HepG2 (cell line): ENCODE measurements around the gene DELE1. TPM values are rescaled to one million over a fixed set of nuclear protein-coding genes. Genes with fewer than 3 reads are reported as not detected.
A peak's percentile ranks its signal among the peaks of the same experiment; 100 is the strongest.

Experiments used
- CEBPG ChIP-seq: IDR thresholded peaks from 2 replicates; pipeline ENCODE4 v1.6.1; 2016
- ELF1 ChIP-seq: sonication (generic); formaldehyde crosslinking; IDR thresholded peaks from 2 replicates; pipeline ENCODE4 v1.4.0; 2020; ENCODE audit warnings: missing genetic modification reagents
- HES4 ChIP-seq: sonication (generic); formaldehyde crosslinking; IDR thresholded peaks from 2 replicates; pipeline ENCODE4 v1.9.0; 2021; ENCODE audit warnings: mild to moderate bottlenecking, missing genetic modification reagents, borderline replicate concordance
- HOXA7 ChIP-seq: sonication (generic); formaldehyde crosslinking; IDR thresholded peaks from 2 replicates; pipeline ENCODE4 v1.8.1; 2022; ENCODE audit warnings: mild to moderate bottlenecking, missing genetic modification reagents, moderate library complexity
- KAT2B ChIP-seq: fragments of 150-350 bp; IDR thresholded peaks from 2 replicates; pipeline ENCODE4 v1.6.1; 2014; ENCODE audit warnings: low read depth, low read length, borderline replicate concordance
- NFKBIZ ChIP-seq: IDR thresholded peaks from 2 replicates; pipeline ENCODE4 v1.6.1; 2018; ENCODE audit warnings: missing genetic modification reagents, missing compliant biosample characterization
- PITX1 ChIP-seq: sonication (generic); formaldehyde crosslinking; IDR thresholded peaks from 2 replicates; pipeline ENCODE4 v1.5.1; 2020; ENCODE audit warnings: mild to moderate bottlenecking, missing genetic modification reagents
- SRF ChIP-seq: IDR thresholded peaks from 2 replicates; pipeline ENCODE4 v1.6.1; 2011; ENCODE audit warnings: mild to moderate bottlenecking, low read depth, low read length, moderate library complexity
- TERF1 ChIP-seq: sonication (generic); formaldehyde crosslinking; IDR thresholded peaks from 2 replicates; pipeline ENCODE4 v1.8.0; 2022; ENCODE audit warnings: mild to moderate bottlenecking, missing genetic modification reagents, moderate library complexity
- TIGD3 ChIP-seq: sonication (generic); formaldehyde crosslinking; IDR thresholded peaks from 2 replicates; pipeline ENCODE4 v1.5.1; 2020; ENCODE audit warnings: mild to moderate bottlenecking, missing genetic modification reagents, borderline replicate concordance
- ZNF510 ChIP-seq: sonication (generic); formaldehyde crosslinking; IDR thresholded peaks from 2 replicates; pipeline ENCODE4 v1.4.0; 2020; ENCODE audit warnings: low read depth, mild to moderate bottlenecking, missing genetic modification reagents
- ZNF562 ChIP-seq: sonication (generic); formaldehyde crosslinking; IDR thresholded peaks from 2 replicates; pipeline ENCODE4 v1.8.0; 2022; ENCODE audit warnings: missing genetic modification reagents, borderline replicate concordance
- ZNF589 ChIP-seq: sonication (generic); formaldehyde crosslinking; conservative IDR thresholded peaks from 2 replicates; pipeline ENCODE4 v1.8.0; 2022; ENCODE audit warnings: mild to moderate bottlenecking, moderate library complexity, missing genetic modification reagents
- ZUFSP ChIP-seq: sonication (generic); formaldehyde crosslinking; IDR thresholded peaks from 2 replicates; pipeline ENCODE4 v1.9.0; 2021; ENCODE audit warnings: missing genetic modification reagents, mild to moderate bottlenecking, borderline replicate concordance
- polyA plus RNA-seq, 8 experiments: library from polyadenylated mRNA; depleted of rRNA in 3 of 8; stranded (reverse) in 7 of 8; unstranded in 1 of 8; fragments of >200 nt; fragmentation: Illumina TruSeq in 4 of 8; extraction: Trizol in 4 of 8; gene quantifications; 2 replicates each; pipeline versions ENCODE4 v1.2.1 to v1.2.3, GENCODE V29; 2011 to 2016; ENCODE audit warnings: low read depth in 4 of 8, missing spikeins in 1 of 8, mixed read lengths in 1 of 8; ENCODE audit not compliant: insufficient read depth in 1 of 8
- total RNA-seq, 5 experiments: library from RNA; depleted of rRNA; stranded (reverse); fragments of >200 nt; fragmentation: Illumina TruSeq; extraction: Trizol; gene quantifications; 2 replicates each; pipeline ENCODE4 v1.2.3, GENCODE V29; 2016; ENCODE audit warnings: low read depth in 1 of 5
- TF ChIP-seq, protein P1 (sequence below): sonication (generic); formaldehyde crosslinking; IDR thresholded peaks from 2 replicates; pipeline ENCODE4 v1.8.1; 2022; ENCODE audit warnings: mild to moderate bottlenecking, missing genetic modification reagents
- TF ChIP-seq, protein P2 (sequence below): sonication (generic); formaldehyde crosslinking; IDR thresholded peaks from 2 replicates; pipeline ENCODE4 v1.5.1; 2020; ENCODE audit warnings: missing genetic modification reagents, mild to moderate bottlenecking, borderline replicate concordance
- TF ChIP-seq, protein P3 (sequence below): sonication (generic); formaldehyde crosslinking; IDR thresholded peaks from 2 replicates; pipeline ENCODE4 v1.8.0; 2022; ENCODE audit warnings: missing genetic modification reagents, low read depth, mild to moderate bottlenecking, borderline replicate concordance
- TF ChIP-seq, protein P4 (sequence below): sonication (generic); formaldehyde crosslinking; IDR thresholded peaks from 2 replicates; pipeline ENCODE4 v1.4.0; 2020; ENCODE audit warnings: missing genetic modification reagents

DELE1 gene
- total and polyA plus RNA-seq, 2 of the 13 experiments (the other 11 are each of a cell fraction or from before 2014, with no cell fraction given): 57.5 to 90.3 TPM

GRCh38 chr5:141923448-141924313 is at the start of gene DELE1 (continued):
- TF ChIP-seq, protein P1, sequence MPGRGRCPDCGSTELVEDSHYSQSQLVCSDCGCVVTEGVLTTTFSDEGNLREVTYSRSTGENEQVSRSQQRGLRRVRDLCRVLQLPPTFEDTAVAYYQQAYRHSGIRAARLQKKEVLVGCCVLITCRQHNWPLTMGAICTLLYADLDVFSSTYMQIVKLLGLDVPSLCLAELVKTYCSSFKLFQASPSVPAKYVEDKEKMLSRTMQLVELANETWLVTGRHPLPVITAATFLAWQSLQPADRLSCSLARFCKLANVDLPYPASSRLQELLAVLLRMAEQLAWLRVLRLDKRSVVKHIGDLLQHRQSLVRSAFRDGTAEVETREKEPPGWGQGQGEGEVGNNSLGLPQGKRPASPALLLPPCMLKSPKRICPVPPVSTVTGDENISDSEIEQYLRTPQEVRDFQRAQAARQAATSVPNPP (CRISPR knock-in tag): peak; percentile 69; the same call in 1 of the 2 replicates
- TF ChIP-seq NFKBIZ (CRISPR knock-in tag) (no peak), HES4 (0 out of 2 replicates have a peak, but pooled peaks have one; percentile 73), KAT2B (no peak), ELF1 (CRISPR knock-in tag) (peak; percentile 92), ZNF562 (CRISPR knock-in tag) (no peak), HOXA7 (no peak), SRF (no peak), TIGD3 (CRISPR knock-in tag) (peak; percentile 47; the same call in 1 of the 2 replicates), ZNF589 (CRISPR knock-in tag) (no peak), PITX1 (CRISPR knock-in tag) (peak; percentile 76), CEBPG (CRISPR knock-in tag) (no peak), ZNF510 (CRISPR knock-in tag) (peak; percentile 96), ZUFSP (no peak), TERF1 (no peak)
- TF ChIP-seq, protein P2, sequence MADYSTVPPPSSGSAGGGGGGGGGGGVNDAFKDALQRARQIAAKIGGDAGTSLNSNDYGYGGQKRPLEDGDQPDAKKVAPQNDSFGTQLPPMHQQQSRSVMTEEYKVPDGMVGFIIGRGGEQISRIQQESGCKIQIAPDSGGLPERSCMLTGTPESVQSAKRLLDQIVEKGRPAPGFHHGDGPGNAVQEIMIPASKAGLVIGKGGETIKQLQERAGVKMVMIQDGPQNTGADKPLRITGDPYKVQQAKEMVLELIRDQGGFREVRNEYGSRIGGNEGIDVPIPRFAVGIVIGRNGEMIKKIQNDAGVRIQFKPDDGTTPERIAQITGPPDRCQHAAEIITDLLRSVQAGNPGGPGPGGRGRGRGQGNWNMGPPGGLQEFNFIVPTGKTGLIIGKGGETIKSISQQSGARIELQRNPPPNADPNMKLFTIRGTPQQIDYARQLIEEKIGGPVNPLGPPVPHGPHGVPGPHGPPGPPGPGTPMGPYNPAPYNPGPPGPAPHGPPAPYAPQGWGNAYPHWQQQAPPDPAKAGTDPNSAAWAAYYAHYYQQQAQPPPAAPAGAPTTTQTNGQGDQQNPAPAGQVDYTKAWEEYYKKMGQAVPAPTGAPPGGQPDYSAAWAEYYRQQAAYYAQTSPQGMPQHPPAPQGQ (CRISPR knock-in tag): no peak
- TF ChIP-seq, protein P3, sequence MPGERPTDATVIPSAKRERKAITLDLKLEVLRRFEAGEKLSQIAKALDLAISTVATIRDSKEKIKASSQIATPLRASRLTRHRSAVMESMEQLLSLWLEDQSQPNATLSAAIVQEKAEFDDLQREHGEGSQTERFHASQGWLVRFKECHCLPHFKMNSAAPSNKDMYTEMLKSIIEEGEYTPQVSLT (CRISPR knock-in tag): peak; percentile 2; the same call in 1 of the 2 replicates
- TF ChIP-seq, protein P4, sequence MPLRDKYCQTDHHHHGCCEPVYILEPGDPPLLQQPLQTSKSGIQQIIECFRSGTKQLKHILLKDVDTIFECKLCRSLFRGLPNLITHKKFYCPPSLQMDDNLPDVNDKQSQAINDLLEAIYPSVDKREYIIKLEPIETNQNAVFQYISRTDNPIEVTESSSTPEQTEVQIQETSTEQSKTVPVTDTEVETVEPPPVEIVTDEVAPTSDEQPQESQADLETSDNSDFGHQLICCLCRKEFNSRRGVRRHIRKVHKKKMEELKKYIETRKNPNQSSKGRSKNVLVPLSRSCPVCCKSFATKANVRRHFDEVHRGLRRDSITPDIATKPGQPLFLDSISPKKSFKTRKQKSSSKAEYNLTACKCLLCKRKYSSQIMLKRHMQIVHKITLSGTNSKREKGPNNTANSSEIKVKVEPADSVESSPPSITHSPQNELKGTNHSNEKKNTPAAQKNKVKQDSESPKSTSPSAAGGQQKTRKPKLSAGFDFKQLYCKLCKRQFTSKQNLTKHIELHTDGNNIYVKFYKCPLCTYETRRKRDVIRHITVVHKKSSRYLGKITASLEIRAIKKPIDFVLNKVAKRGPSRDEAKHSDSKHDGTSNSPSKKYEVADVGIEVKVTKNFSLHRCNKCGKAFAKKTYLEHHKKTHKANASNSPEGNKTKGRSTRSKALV (CRISPR knock-in tag): no peak
